ENCODE results near the gene HAPSTR1. TPM values are rescaled to one million over a fixed set of nuclear protein-coding genes. Genes with fewer than 3 reads are reported as not detected.

The HAPSTR1 gene
- total RNA-seq, 1 experiment from 2014 or later, result 85.2 TPM

- H2AFZ ChIP-seq (ENCODE audit: low read length), result no peak overlapping the region
- no peak overlapping the region for H3K4ac ChIP-seq (ENCODE audit: low read depth, low read length)
- no peak overlapping the region for H4K91ac ChIP-seq (ENCODE audit: insufficient read length, low read depth, low read length)
- H3K79me2 ChIP-seq (ENCODE audit: insufficient read depth, low read length), result peaks cover 55% of the 10 kb centered on the region
- H4K5ac ChIP-seq (ENCODE audit: insufficient read length, low read depth, low read length), result no peak overlapping the region
- TF ChIP-seq, protein P1, sequence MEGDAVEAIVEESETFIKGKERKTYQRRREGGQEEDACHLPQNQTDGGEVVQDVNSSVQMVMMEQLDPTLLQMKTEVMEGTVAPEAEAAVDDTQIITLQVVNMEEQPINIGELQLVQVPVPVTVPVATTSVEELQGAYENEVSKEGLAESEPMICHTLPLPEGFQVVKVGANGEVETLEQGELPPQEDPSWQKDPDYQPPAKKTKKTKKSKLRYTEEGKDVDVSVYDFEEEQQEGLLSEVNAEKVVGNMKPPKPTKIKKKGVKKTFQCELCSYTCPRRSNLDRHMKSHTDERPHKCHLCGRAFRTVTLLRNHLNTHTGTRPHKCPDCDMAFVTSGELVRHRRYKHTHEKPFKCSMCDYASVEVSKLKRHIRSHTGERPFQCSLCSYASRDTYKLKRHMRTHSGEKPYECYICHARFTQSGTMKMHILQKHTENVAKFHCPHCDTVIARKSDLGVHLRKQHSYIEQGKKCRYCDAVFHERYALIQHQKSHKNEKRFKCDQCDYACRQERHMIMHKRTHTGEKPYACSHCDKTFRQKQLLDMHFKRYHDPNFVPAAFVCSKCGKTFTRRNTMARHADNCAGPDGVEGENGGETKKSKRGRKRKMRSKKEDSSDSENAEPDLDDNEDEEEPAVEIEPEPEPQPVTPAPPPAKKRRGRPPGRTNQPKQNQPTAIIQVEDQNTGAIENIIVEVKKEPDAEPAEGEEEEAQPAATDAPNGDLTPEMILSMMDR (conservative IDR thresholded peaks at IDR 0.05), result no peak
- peak overlapping the region; percentile 97 for H3K9ac ChIP-seq (ENCODE audit: extremely low read depth, insufficient read length, low read length)
- H3K18ac ChIP-seq (ENCODE audit: insufficient read length, low read depth, low read length), result no peak overlapping the region
- H3K27ac ChIP-seq (ENCODE audit: insufficient read length, low read depth, low read length), result no peak overlapping the region
- no peaks in the 10 kb centered on the region for H3K27me3 ChIP-seq (ENCODE audit: insufficient read depth, low read length)
- peaks cover 1% of the 10 kb centered on the region; the same call in 1 of the 2 replicates for H3K27me3 Mint-ChIP-seq (ENCODE audit: low read depth)
- peaks cover 0 to 3% of the 10 kb centered on the region in 2 experiments; a peak in 1 of 5 replicates for H3K9me3 Mint-ChIP-seq
- H4K8ac ChIP-seq (replicated peaks; ENCODE audit: insufficient read length, low read depth, low read length), result no peak overlapping the region
- no peak overlapping the region for H3K23ac ChIP-seq (ENCODE audit: insufficient read length, low read depth, low read length)
- no peaks in the 10 kb centered on the region for H3K79me1 ChIP-seq (ENCODE audit: insufficient read depth, low read depth, low read length, poor library complexity, severe bottlenecking)
- H2BK12ac ChIP-seq (ENCODE audit: insufficient read length, low read depth, low read length), result no peak overlapping the region
- no peak overlapping the region for H2AK5ac ChIP-seq (ENCODE audit: insufficient read length, low read length)
- H3K4me1 Mint-ChIP-seq, result peaks cover 44% of the 10 kb centered on the region in 2 experiments
- H3K4me3 Mint-ChIP-seq, result peak overlapping the region; percentile 98 to 99
- no peak overlapping the region for H2BK20ac ChIP-seq (ENCODE audit: low read depth, low read length, poor library complexity, severe bottlenecking)
- H3K27ac Mint-ChIP-seq, result peak overlapping the region; percentile 98 to 99 (median 99)
- H3K23me2 ChIP-seq (ENCODE audit: insufficient read length, low read depth, low read length, poor library complexity, severe bottlenecking), result peaks cover 18% of the 10 kb centered on the region
- peak overlapping the region; percentile 91 for H3K4me2 ChIP-seq (ENCODE audit: insufficient read depth, insufficient read length, low read length)
- WGBS (ENCODE audit: extremely low coverage, insufficient read length, low lambda C conversion rate), result no CpG with 5 or more reads among the region's 18 CpGs
- no peaks in the 10 kb centered on the region for H4K20me1 ChIP-seq (ENCODE audit: control insufficient read depth, insufficient read depth, insufficient read length)
- H2BK5ac ChIP-seq (ENCODE audit: insufficient read length, low read length), result no peak overlapping the region
- no peak overlapping the region for H2BK15ac ChIP-seq (ENCODE audit: low read depth, low read length)
- H3K56ac ChIP-seq (ENCODE audit: insufficient read length, low read depth, low read length), result no peak overlapping the region
- peak overlapping the region; percentile 52; the same call in 1 of the 2 replicates for H3K14ac ChIP-seq (ENCODE audit: insufficient read depth, low read length)
- H3K36me3 Mint-ChIP-seq (ENCODE audit: insufficient read depth in 1 of 3, low read depth in 3 of 3), result peaks cover 29 to 44% (median 43%) of the 10 kb centered on the region in 3 experiments
- no peak for DNase-seq
- H3T11ph ChIP-seq (ENCODE audit: low read length), result no peak overlapping the region
- no peaks in the 10 kb centered on the region for H3K9me3 ChIP-seq (ENCODE audit: control insufficient read depth, low read depth, low read length)
- H2BK120ac ChIP-seq (ENCODE audit: low read depth, low read length, poor library complexity, severe bottlenecking), result no peak overlapping the region
- peaks cover 9% of the 10 kb centered on the region; the same call in 1 of the 2 replicates for H3K4me1 ChIP-seq (ENCODE audit: insufficient read depth, low read length)
Observed at GRCh38 chr16:9092978-9093344, 1.5 kb downstream of the HAPSTR1 start.

All from H9 (cell line).